Mesothelial cell of epicardium (in vitro differentiated cells): Measurements from ENCODE around the gene RTN4RL2. TPM values are rescaled to one million over a fixed set of nuclear protein-coding genes. Genes with fewer than 3 reads are reported as not detected.

Experiments used
- DNase-seq, 2 experiments: peaks; one replicate each; pipeline ENCODE4 v3.0.0; 2021; ENCODE audit warnings: low spot score in 2 of 2; ENCODE audit not compliant: unreplicated experiment in 2 of 2
- H3K27ac Mint-ChIP-seq: 2 replicates; pipeline ENCODE4 v1.8.0; 2021; ENCODE audit warnings: mixed read lengths
- H3K27me3 Mint-ChIP-seq: 2 replicates; pipeline ENCODE4 v1.8.0; 2021; ENCODE audit warnings: low read depth, mixed read lengths
- H3K36me3 Mint-ChIP-seq: 2 replicates; pipeline ENCODE4 v1.8.0; 2021; ENCODE audit warnings: mixed read lengths
- H3K4me1 Mint-ChIP-seq: 2 replicates; pipeline ENCODE4 v1.8.0; 2021; ENCODE audit warnings: mixed read lengths
- H3K4me3 Mint-ChIP-seq: 2 replicates; pipeline ENCODE4 v1.8.0; 2021; ENCODE audit warnings: mild to moderate bottlenecking, moderate library complexity, mixed read lengths
- H3K9me3 Mint-ChIP-seq: 2 replicates; pipeline ENCODE4 v1.8.0; 2021; ENCODE audit warnings: mixed read lengths
- CTCF ChIP-seq: fragments of 200-600 bp; sonication (generic); IDR thresholded peaks from one replicate; pipeline ENCODE4 v1.5.0; 2021; ENCODE audit warnings: antibody characterized with exemption; ENCODE audit not compliant: unreplicated experiment
- total RNA-seq: library from RNA; stranded (reverse); gene quantifications from 3 replicates; pipeline ENCODE4 v1.2.1, GENCODE V29; 2021

The RTN4RL2 gene
- total RNA-seq, 1 donor from 2014 or later, result 0.38 TPM

- no peaks in the 10 kb centered on the region for H3K36me3 Mint-ChIP-seq
- DNase-seq, result peak in 1 of 2 experiments; percentile 85
- H3K27me3 Mint-ChIP-seq, result no peaks in the 10 kb centered on the region
- H3K4me3 Mint-ChIP-seq, result no peak overlapping the region
- H3K4me1 Mint-ChIP-seq, result peaks cover 4% of the 10 kb centered on the region
- no peaks in the 10 kb centered on the region for H3K9me3 Mint-ChIP-seq
- peak; percentile 87 for TF ChIP-seq CTCF
- peak overlapping the region; percentile 6 for H3K27ac Mint-ChIP-seq
Measured at GRCh38 chr11:57493507-57494503, 33.5 kb downstream of the RTN4RL2 start.

- no peak for DNase-seq
- no peaks in the 10 kb centered on the region for H3K27me3 Mint-ChIP-seq
- H3K9me3 Mint-ChIP-seq, result no peaks in the 10 kb centered on the region
- H3K4me1 Mint-ChIP-seq, result peaks cover 12% of the 10 kb centered on the region
- no peak for TF ChIP-seq CTCF
- H3K36me3 Mint-ChIP-seq, result no peaks in the 10 kb centered on the region
- no peak overlapping the region for H3K27ac Mint-ChIP-seq
- H3K4me3 Mint-ChIP-seq, result no peak overlapping the region
Measured at GRCh38 chr11:57496109-57496820, 35.9 kb downstream of the RTN4RL2 start.

GRCh38 chr11:57497303-57498247 is 37.2 kb downstream of the RTN4RL2 start:
- H3K36me3 Mint-ChIP-seq, result no peaks in the 10 kb centered on the region
- H3K27ac Mint-ChIP-seq, result no peak overlapping the region
- no peaks in the 10 kb centered on the region for H3K27me3 Mint-ChIP-seq
- no peak for DNase-seq
- H3K9me3 Mint-ChIP-seq, result no peaks in the 10 kb centered on the region
- peaks cover 12% of the 10 kb centered on the region for H3K4me1 Mint-ChIP-seq
- H3K4me3 Mint-ChIP-seq, result no peak overlapping the region
- no peak for TF ChIP-seq CTCF

GRCh38 chr11:57498540-57498939 is 38.2 kb downstream of the RTN4RL2 start:
- no peak for TF ChIP-seq CTCF
- H3K27me3 Mint-ChIP-seq, result no peaks in the 10 kb centered on the region
- peaks cover 12% of the 10 kb centered on the region for H3K4me1 Mint-ChIP-seq
- H3K36me3 Mint-ChIP-seq, result no peaks in the 10 kb centered on the region
- H3K9me3 Mint-ChIP-seq, result no peaks in the 10 kb centered on the region
- H3K4me3 Mint-ChIP-seq, result peak overlapping the region; percentile 38
- DNase-seq, result no peak
- H3K27ac Mint-ChIP-seq, result no peak overlapping the region

GRCh38 chr11:57499413-57499982 is 39.2 kb downstream of the RTN4RL2 start:
- H3K4me3 Mint-ChIP-seq, result peak overlapping the region; percentile 62
- no peaks in the 10 kb centered on the region for H3K9me3 Mint-ChIP-seq
- H3K27me3 Mint-ChIP-seq, result no peaks in the 10 kb centered on the region
- peak; percentile 83 to 90 for DNase-seq
- H3K4me1 Mint-ChIP-seq, result peaks cover 12% of the 10 kb centered on the region
- no peak overlapping the region for H3K27ac Mint-ChIP-seq
- no peak for TF ChIP-seq CTCF
- H3K36me3 Mint-ChIP-seq, result no peaks in the 10 kb centered on the region
